Aorta (tissue), 5 donors: ENCODE data around the gene FCHSD2. TPM values are rescaled to one million over a fixed set of nuclear protein-coding genes. Genes with fewer than 3 reads are reported as not detected.
A peak's percentile ranks its signal among the peaks of the same experiment; 100 is the strongest.

Experiments used
- ATAC-seq: fragments of 200-7000 bp; cut with Tn5 transposase; one replicate; pipeline ENCODE4 v1.9.1; 2022; ENCODE audit warnings: moderate library complexity; ENCODE audit not compliant: low FRiP score
- DNase-seq, 2 donors: peaks; one replicate each; pipeline ENCODE4 v3.0.0-alpha.2; 2020
- H3K27ac ChIP-seq, 2 donors: one replicate each; pipeline ENCODE4 v1.5.1; 2013; ENCODE audit warnings: low read length in 2 of 2, mild to moderate bottlenecking in 2 of 2, moderate library complexity in 2 of 2, control low read depth in 1 of 2, inconsistent platforms in 1 of 2, low read depth in 1 of 2
- H3K27me3 ChIP-seq, 2 donors: one replicate each; pipeline ENCODE4 v1.6.1; 2013; ENCODE audit warnings: control low read depth in 1 of 2, low read length in 1 of 2, mild to moderate bottlenecking in 1 of 2, moderate library complexity in 1 of 2; ENCODE audit not compliant: insufficient read depth in 2 of 2, control insufficient read depth in 1 of 2
- H3K36me3 ChIP-seq, 2 donors: one replicate each; pipeline ENCODE4 v1.6.1; 2013; ENCODE audit warnings: control low read depth in 1 of 2, low read length in 1 of 2, mild to moderate bottlenecking in 1 of 2; ENCODE audit not compliant: insufficient read depth in 2 of 2, control insufficient read depth in 1 of 2
- H3K4me1 ChIP-seq, 2 donors: one replicate each; pipeline ENCODE4 v1.6.1; 2013; ENCODE audit warnings: low read length in 2 of 2, control low read depth in 1 of 2, mild to moderate bottlenecking in 1 of 2, moderate library complexity in 1 of 2; ENCODE audit not compliant: insufficient read depth in 2 of 2, control insufficient read depth in 1 of 2
- H3K4me3 ChIP-seq, 2 donors: one replicate each; pipeline ENCODE4 v1.5.1; 2013; ENCODE audit warnings: low read length in 2 of 2, control low read depth in 1 of 2, mild to moderate bottlenecking in 1 of 2
- H3K9me3 ChIP-seq: one replicate; pipeline ENCODE4 v1.6.1; 2013; ENCODE audit warnings: mild to moderate bottlenecking, low read length; ENCODE audit not compliant: control insufficient read depth
- WGBS, 2 donors: extraction: QIAGEN DNeasy Blood & Tissue Kit; methylation state at CpG; one replicate each; pipeline ENCODE4 v1.1.7; 2013; 5-methylcytosine and 5-hydroxymethylcytosine counted together
- intact Hi-C, 2 donors: fragments of 100-400 bp; cut with DNase I; formaldehyde crosslinking; loops; one replicate each; pipeline versions ENCODE4 v1.14.2 to v1.15.0; 2022
- polyA plus RNA-seq, 2 donors: library from polyadenylated mRNA; stranded (reverse); fragments of 200-250 nt; gene quantifications; one replicate each; pipeline ENCODE4 v1.2.3, GENCODE V29; 2013
- total RNA-seq, 2 donors: library from RNA; stranded (reverse); fragmentation: NEBNext Ultra II Directional; extraction: Animal tissue kit (Norgen Biotek cat#: 25700); gene quantifications; one replicate each; pipeline ENCODE4 v1.2.1, GENCODE V29; 2021
- donor health status: healthy with polysubstance abuse.
- donor health status: Bipolar disorder and iron deficiency.
- donor health status: DM: no; HTN: no; CAD: no.
- donor health status: DM: no; HTN: no; CAD: no.
- donor health status: DM: yes; HTN: yes; CAD: no.

FCHSD2 gene
- total and polyA plus RNA-seq, 4 donors, result 34.4 to 107 (median 62.2) TPM

GRCh38 chr11:72841397-72841796, 300.7 kb downstream of the FCHSD2 start:
- no peak for ATAC-seq
- 90% methylated on average over 7 of the region's 7 CpGs for WGBS, 2 donors

DNA sequence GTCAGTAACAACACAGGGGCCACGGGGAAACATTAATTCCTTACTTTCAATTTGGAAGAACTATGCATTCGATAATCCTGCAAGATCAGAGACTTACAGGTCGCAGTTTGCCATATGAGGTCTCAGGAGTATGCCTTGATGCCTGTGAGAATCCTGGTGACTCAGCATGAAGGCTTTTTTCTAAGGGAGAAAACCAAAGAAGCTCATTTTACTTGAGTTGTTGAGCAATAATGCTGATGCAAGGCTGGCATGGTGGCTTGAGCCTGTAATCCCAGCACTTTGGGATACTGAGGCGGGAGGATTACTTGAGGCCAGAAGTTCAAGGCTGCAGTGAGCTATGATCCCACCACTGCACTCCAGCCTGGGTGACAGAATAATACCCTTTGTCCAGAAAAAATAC, 301.3 kb downstream of the FCHSD2 start:
- H3K36me3 ChIP-seq, result peaks cover 2 to 8% of the 10 kb centered on the region in 2 donors
- peaks cover 0 to 6% of the 10 kb centered on the region in 2 donors for H3K4me1 ChIP-seq
- ATAC-seq (no peak), DNase-seq (no peak)
- intact Hi-C loops, result no loop called here
- H3K27me3 ChIP-seq, result no peaks in the 10 kb centered on the region
- 92 to 96% methylated on average over 4 of the region's 4 CpGs for WGBS, 2 donors
- H3K4me3 ChIP-seq, result no peak overlapping the region
- no peak overlapping the region for H3K27ac ChIP-seq
- no peaks in the 10 kb centered on the region for H3K9me3 ChIP-seq

More at GRCh38 chr11:72841397-72841796, 300.7 kb downstream of the FCHSD2 start:
- Histone ChIP-seq H3K27ac (no peak overlapping the region), H3K4me1 (peaks cover 0 to 3% of the 10 kb centered on the region in 2 donors), H3K4me3 (no peak overlapping the region), H3K27me3 (no peaks in the 10 kb centered on the region), H3K9me3 (no peaks in the 10 kb centered on the region), H3K36me3 (peaks cover 2 to 8% of the 10 kb centered on the region in 2 donors)
- intact Hi-C loops, result no loop called here
- DNase-seq, result no peak

DNA sequence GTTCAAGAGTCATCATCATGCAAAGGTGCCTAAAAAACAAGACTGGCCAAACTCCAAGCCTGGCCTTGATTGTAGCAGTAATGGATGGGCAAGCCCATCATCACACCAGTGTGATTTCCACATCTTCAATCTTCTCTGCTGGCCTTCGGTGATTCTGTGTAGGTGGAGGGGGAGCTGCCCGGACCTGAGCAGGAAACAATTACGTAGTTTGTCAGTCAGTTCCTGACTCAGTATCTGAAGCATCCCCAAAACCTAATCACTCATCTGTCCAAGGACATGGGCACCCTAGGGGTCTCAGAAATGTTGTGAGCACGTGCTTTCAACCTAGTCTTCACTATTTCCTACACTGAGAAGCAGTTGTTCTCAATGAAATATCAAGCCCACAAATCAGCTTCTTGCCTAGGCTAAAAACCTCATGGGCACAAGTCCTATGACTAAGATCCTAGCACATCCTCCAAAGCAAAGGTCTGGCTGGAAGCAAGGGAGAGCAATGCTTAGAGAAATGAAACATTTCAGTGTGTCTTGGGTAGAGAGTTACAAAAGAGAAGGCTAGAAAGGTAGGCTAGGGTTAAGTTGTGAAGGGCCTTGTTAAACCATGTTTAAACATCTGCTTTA, 303.3 kb downstream of the FCHSD2 start:
- WGBS, 2 donors, result 70 to 72% methylated on average over 4 of the region's 4 CpGs
- H3K9me3 ChIP-seq, result no peaks in the 10 kb centered on the region
- H3K27ac ChIP-seq, result peak overlapping the region in 1 of 2 donors; percentile 26
- H3K4me3 ChIP-seq, result no peak overlapping the region
- intact Hi-C loops, result no loop called here
- H3K27me3 ChIP-seq, result no peaks in the 10 kb centered on the region
- ATAC-seq, result no peak
- peaks cover 0 to 7% of the 10 kb centered on the region in 2 donors for H3K4me1 ChIP-seq
- H3K36me3 ChIP-seq, result peaks cover 2 to 8% of the 10 kb centered on the region in 2 donors
- no peak for DNase-seq

DNA sequence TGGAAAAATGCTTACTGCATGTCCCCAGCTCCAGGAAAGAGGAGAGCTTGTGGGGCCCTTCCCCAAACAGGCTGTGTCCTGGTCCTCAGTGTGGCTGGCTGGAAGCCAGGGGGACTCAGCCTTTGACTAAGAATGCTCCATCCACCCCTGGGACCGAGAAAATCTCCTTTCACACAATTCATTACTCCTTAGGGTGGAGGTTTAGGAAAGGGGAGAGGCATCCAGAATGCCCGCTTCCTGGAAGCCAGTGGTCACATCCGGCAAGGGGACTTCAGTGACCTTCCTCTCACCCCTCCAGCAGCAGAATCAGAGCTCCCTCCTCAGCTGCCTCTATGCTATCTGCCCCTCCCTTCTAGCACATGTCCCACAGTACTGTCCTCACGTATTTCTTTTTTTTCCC, 306.0 kb downstream of the FCHSD2 start:
- H3K4me1 ChIP-seq, result peaks cover 7 to 12% of the 10 kb centered on the region in 2 donors
- 18% methylated on average over 4 of the region's 4 CpGs for WGBS, 2 donors

GRCh38 chr11:72834905-72835304, 307.2 kb downstream of the FCHSD2 start:
- Histone ChIP-seq H3K36me3 (peaks cover 0 to 2% of the 10 kb centered on the region in 2 donors), H3K27me3 (no peaks in the 10 kb centered on the region), H3K27ac (peak overlapping the region; percentile 98 to 100), H3K4me3 (no peak overlapping the region), H3K9me3 (no peaks in the 10 kb centered on the region), H3K4me1 (peaks cover 7 to 12% of the 10 kb centered on the region in 2 donors)
- DNase-seq (peak in 1 of 2 donors; percentile 72), ATAC-seq (peak; percentile 12)
- intact Hi-C loops, result loop anchor here (1.0 to 5.0 kb wide), 2 partner anchors 307 to 407 kb away; partner anchors contain the start of gene FCHSD2 (in 1 of the 2)
- 4 to 5% methylated on average over 5 of the region's 5 CpGs for WGBS, 2 donors

More for the DNA sequence above, 306.0 kb downstream of the FCHSD2 start:
- H3K27ac ChIP-seq, result peak overlapping the region in 1 of 2 donors; percentile 94
- no peaks in the 10 kb centered on the region for H3K27me3 ChIP-seq
- no peaks in the 10 kb centered on the region for H3K9me3 ChIP-seq
- DNase-seq (peak in 1 of 2 donors; percentile 85), ATAC-seq (peak; percentile 11)
- no peak overlapping the region for H3K4me3 ChIP-seq
- H3K36me3 ChIP-seq, result peaks cover 2 to 5% of the 10 kb centered on the region in 2 donors
- intact Hi-C loops, result no loop called here

- H3K4me3 ChIP-seq, result no peak overlapping the region
These were observed 308.2 kb downstream of the FCHSD2 start for GRCh38 chr11:72833811-72834493.

DNA sequence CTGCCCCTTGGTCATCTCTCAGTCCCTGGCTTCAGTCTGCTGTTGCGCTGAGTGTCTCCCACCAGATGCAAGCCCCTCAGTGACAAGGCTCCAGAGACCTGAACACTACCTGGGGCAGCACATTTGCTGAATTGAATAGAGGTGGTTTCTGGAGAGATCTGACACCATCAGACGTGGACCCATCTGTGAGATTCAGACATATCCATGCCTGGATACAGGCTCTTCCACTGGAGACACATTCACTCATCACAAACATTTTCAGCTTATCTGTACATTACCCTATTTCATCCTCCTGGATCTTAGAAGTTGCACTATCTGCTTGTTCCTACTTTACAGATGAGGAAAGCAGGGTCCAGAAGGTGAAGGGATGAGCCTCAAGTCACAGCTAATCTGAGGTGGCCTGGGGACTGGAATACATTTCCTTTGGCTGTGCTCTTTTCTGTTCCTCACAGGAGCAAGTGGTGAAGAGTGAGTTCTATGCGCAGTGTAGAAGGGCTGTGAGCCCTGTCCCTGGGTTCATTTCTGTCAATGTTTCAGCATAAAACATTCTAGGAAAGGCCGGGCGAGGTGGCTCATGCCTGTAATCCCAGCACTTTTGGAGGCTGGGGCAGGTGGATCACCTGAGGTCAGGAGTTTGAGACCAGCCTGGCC, 308.9 kb downstream of the FCHSD2 start:
- H3K9me3 ChIP-seq, result no peaks in the 10 kb centered on the region
- WGBS, 2 donors, result 87 to 90% methylated on average over 5 of the region's 5 CpGs
- no peaks in the 10 kb centered on the region for H3K27me3 ChIP-seq
- ATAC-seq (no peak), DNase-seq (peak in 1 of 2 donors; percentile 51)
- peak overlapping the region; percentile 85 to 91 for H3K27ac ChIP-seq
- H3K36me3 ChIP-seq, result no peaks in the 10 kb centered on the region
- peaks cover 7 to 12% of the 10 kb centered on the region in 2 donors for H3K4me1 ChIP-seq
- intact Hi-C loops, result loop anchor here in 1 of 2 donors (2.0 to 5.0 kb wide), 2 partner anchors 346 to 409 kb away; no protein-coding TSS in a partner anchor
- no peak overlapping the region for H3K4me3 ChIP-seq

More at GRCh38 chr11:72833811-72834493, 308.2 kb downstream of the FCHSD2 start:
- ATAC-seq (peak; percentile 49), DNase-seq (peak in 1 of 2 donors; percentile 35)
- WGBS, 2 donors, result 5 to 7% methylated on average over 8 of the region's 8 CpGs
- Histone ChIP-seq H3K9me3 (no peaks in the 10 kb centered on the region), H3K4me1 (peaks cover 7 to 12% of the 10 kb centered on the region in 2 donors), H3K27ac (peak overlapping the region; percentile 58 to 100), H3K36me3 (no peaks in the 10 kb centered on the region), H3K27me3 (no peaks in the 10 kb centered on the region)
- intact Hi-C loops, result loop anchor here (1.0 to 5.0 kb wide), 3 partner anchors 308 to 408 kb away; partner anchors contain the start of gene FCHSD2 (in 1 of the 2)

DNA sequence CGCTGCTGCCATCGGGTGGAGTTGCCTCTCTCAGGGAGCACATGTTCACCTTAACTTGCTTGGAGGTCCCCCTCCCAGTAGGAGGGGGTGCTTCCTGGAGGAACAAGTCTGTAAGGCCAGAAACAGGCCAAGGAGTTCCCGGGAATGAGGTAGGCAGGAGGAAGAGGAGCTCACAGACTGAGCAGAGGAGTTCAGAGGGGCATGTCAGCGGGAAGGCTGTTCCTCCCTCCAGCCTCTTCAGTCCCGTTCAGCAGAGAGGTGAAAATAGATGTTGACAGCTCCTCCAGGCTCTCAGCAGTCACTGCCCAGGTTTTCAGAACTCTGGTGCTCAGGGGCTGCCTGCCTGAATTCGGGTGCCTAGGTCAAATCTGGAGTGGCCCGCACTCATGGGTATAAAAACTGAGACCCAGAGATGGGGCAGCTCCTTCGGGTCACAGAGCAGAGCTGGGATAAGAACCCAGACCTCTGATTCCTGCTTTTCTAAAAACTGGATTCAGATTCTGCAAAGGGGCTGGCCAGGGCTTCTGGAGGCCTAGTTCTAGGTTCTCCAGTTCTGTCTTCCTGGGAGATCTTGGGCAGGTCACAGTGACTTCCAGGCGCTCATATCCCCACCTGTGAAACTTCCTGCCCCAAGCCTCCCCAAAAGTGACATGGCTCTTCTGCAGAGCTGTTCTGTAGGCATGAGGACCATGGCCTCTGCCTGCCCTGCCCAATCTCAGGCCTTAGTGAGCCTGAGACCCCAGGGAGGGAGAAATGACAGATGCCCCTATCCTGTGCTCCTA, 309.6 kb downstream of the FCHSD2 start:
- DNase-seq (peak in 1 of 2 donors; percentile 40), ATAC-seq (no peak)
- Histone ChIP-seq H3K4me3 (no peak overlapping the region), H3K36me3 (no peaks in the 10 kb centered on the region), H3K9me3 (no peaks in the 10 kb centered on the region), H3K27ac (peak overlapping the region; percentile 85 to 91), H3K4me1 (peaks cover 7 to 12% of the 10 kb centered on the region in 2 donors), H3K27me3 (no peaks in the 10 kb centered on the region)
- intact Hi-C loops, result loop anchor here in 1 of 2 donors (2.0 to 5.0 kb wide), 2 partner anchors 346 to 410 kb away; no protein-coding TSS in a partner anchor
- 51 to 57% methylated on average over 9 of the region's 9 CpGs for WGBS, 2 donors
